CD4-positive, alpha-beta T cell (primary cell): Measurements from ENCODE around the gene SRSF6. TPM values are rescaled to one million over a fixed set of nuclear protein-coding genes. Genes with fewer than 3 reads are reported as not detected.

Source experiments
- ATAC-seq: fragments of 200-7000 bp; cut with Tn5 transposase; one replicate; pipeline ENCODE4 v1.10.0; 2022; ENCODE audit warnings: mild to moderate bottlenecking; ENCODE audit not compliant: poor library complexity
- CTCF ChIA-PET: fragments of 350-600 bp; sonication (Branson Sonifier 250); formaldehyde crosslinking; loops from one replicate; lab custom pipeline; 2021; ENCODE audit warnings: antibody characterized with exemption, inconsistent platforms; lab: Charles Lee
- POLR2A ChIA-PET: fragments of 350-600 bp; sonication (Branson Sonifier 250); formaldehyde crosslinking; loops from one replicate; lab custom pipeline; 2021; ENCODE audit warnings: antibody characterized with exemption, inconsistent platforms; lab: Charles Lee
- DNase-seq, 14 experiments: peaks; one replicate each; pipeline ENCODE4 v3.0.0-alpha.2; 2013 to 2020; ENCODE audit warnings: mixed read lengths in 2 of 14
- H3K27ac ChIP-seq, 2 donors: one replicate each; pipeline versions ENCODE4 v1.5.1 to v1.7.0; 2013; ENCODE audit warnings: low read length in 2 of 2, low read depth in 1 of 2, mild to moderate bottlenecking in 1 of 2
- H3K27me3 ChIP-seq, 2 experiments: 1 replicate in 1 of 2; 2 replicates in 1 of 2; pipeline versions ENCODE4 v1.6.1 to v1.7.0; 2013; ENCODE audit warnings: low read length in 2 of 2, control low read depth in 1 of 2, mild to moderate bottlenecking in 1 of 2, moderate library complexity in 1 of 2; ENCODE audit not compliant: insufficient read depth in 2 of 2, control insufficient read depth in 1 of 2
- H3K36me3 ChIP-seq: one replicate; pipeline ENCODE4 v1.6.1; 2013; ENCODE audit warnings: low read length, control low read depth; ENCODE audit not compliant: insufficient read depth
- H3K4me1 ChIP-seq: one replicate; pipeline ENCODE4 v1.6.1; 2013; ENCODE audit warnings: low read length, control low read depth; ENCODE audit not compliant: insufficient read depth
- H3K4me3 ChIP-seq: one replicate; pipeline ENCODE4 v1.5.1; 2013; ENCODE audit warnings: mild to moderate bottlenecking, low read length, moderate library complexity
- H3K9me3 ChIP-seq, 2 experiments: 1 replicate in 1 of 2; 2 replicates in 1 of 2; pipeline versions ENCODE4 v1.6.1 to v1.7.0; 2013; ENCODE audit warnings: low read length in 2 of 2, mild to moderate bottlenecking in 2 of 2, control low read depth in 1 of 2, moderate library complexity in 1 of 2; ENCODE audit not compliant: control insufficient read depth in 1 of 2, insufficient read depth in 1 of 2
- H3K27ac Mint-ChIP-seq: one replicate; pipeline ENCODE4 v1.8.0; 2020; ENCODE audit warnings: mixed read lengths
- H3K27me3 Mint-ChIP-seq: one replicate; pipeline ENCODE4 v1.8.0; 2021; ENCODE audit warnings: mixed read lengths
- H3K36me3 Mint-ChIP-seq: one replicate; pipeline ENCODE4 v1.8.0; 2021; ENCODE audit warnings: low read depth, mixed read lengths
- H3K4me1 Mint-ChIP-seq: one replicate; pipeline ENCODE4 v1.8.0; 2021; ENCODE audit warnings: low read depth, mixed read lengths
- H3K4me3 Mint-ChIP-seq: one replicate; pipeline ENCODE4 v1.8.0; 2020; ENCODE audit warnings: mild to moderate bottlenecking, mixed read lengths
- H3K9me3 Mint-ChIP-seq: one replicate; pipeline ENCODE4 v1.8.0; 2020; ENCODE audit warnings: mixed read lengths
- intact Hi-C, 2 experiments: fragments of 100-400 bp; cut with DNase I in 1 of 2; cut with micrococcal nuclease in 1 of 2; formaldehyde crosslinking; loops; one replicate each; pipeline versions ENCODE4 v1.15.1 to v1.9.0; 2023 to 2025; cut with DNase I, micrococcal nuclease
- total RNA-seq, 174 experiments: library from RNA in 2 of 174; stranded (reverse) in 2 of 174; gene quantifications; one replicate each; pipeline ENCODE4 v1.2.3 and lab custom pipeline; 2021 to 2026
- TF ChIP-seq, protein P1 (sequence below): fragments of 200-600 bp; IDR thresholded peaks from one replicate; pipeline ENCODE4 v1.8.0; 2022; ENCODE audit warnings: antibody characterized with exemption, mild to moderate bottlenecking

Gene SRSF6
- total RNA-seq, 2 experiments from 2014 or later, result 312 to 313 TPM

DNA sequence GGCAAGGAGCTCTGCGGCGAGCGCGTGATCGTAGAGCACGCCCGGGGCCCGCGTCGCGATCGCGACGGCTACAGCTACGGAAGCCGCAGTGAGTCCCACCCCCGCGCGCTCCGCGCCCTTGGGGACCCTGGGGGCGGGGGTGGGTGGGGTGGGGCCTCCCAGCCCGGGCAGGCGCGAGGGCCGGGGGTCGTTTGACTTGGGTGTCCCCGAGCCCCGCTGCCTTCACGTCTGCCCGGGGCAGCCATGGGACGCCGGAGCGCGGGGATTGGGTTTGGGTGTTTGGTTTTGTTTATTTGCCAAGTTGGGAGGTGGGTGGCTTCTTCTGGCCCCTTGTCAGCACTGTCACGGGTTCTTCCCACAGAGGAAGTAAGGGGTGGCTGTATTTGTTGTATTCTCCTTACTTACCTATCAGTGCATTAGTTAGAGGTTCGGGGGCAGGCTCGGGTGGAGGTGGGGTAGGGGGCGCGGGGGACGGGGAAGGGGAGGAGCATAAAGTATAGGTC is 777 bp downstream of the SRSF6 start:
- Histone ChIP-seq H3K27ac (peak overlapping the region; percentile 19 to 99), H3K9me3 (no peaks in the 10 kb centered on the region), H3K4me1 (peaks cover 18% of the 10 kb centered on the region), H3K27me3 (peaks cover 0 to 5% of the 10 kb centered on the region in 2 experiments), H3K36me3 (peaks cover 46% of the 10 kb centered on the region), H3K4me3 (peak overlapping the region; percentile 86)
- Mint-ChIP-seq H3K36me3 (peaks cover 58% of the 10 kb centered on the region), H3K4me3 (peak overlapping the region; percentile 94), H3K27me3 (peaks cover 8% of the 10 kb centered on the region), H3K4me1 (peaks cover 45% of the 10 kb centered on the region), H3K27ac (peak overlapping the region; percentile 95), H3K9me3 (no peaks in the 10 kb centered on the region)
- POLR2A ChIA-PET, result interaction anchor here (0.5 to 2.9 kb wide), 10 partner anchors 8 to 1766 kb away, joined by 3 to 26 read pairs (median 5); partner anchors contain the start of genes IFT52 and OSER1
- ATAC-seq (peak; percentile 3), DNase-seq (peak in 1 of 14 experiments; percentile 39)
- TF ChIP-seq, protein P1, sequence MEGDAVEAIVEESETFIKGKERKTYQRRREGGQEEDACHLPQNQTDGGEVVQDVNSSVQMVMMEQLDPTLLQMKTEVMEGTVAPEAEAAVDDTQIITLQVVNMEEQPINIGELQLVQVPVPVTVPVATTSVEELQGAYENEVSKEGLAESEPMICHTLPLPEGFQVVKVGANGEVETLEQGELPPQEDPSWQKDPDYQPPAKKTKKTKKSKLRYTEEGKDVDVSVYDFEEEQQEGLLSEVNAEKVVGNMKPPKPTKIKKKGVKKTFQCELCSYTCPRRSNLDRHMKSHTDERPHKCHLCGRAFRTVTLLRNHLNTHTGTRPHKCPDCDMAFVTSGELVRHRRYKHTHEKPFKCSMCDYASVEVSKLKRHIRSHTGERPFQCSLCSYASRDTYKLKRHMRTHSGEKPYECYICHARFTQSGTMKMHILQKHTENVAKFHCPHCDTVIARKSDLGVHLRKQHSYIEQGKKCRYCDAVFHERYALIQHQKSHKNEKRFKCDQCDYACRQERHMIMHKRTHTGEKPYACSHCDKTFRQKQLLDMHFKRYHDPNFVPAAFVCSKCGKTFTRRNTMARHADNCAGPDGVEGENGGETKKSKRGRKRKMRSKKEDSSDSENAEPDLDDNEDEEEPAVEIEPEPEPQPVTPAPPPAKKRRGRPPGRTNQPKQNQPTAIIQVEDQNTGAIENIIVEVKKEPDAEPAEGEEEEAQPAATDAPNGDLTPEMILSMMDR, result no peak
- CTCF ChIA-PET, result interaction anchor here (1.1 kb wide), 1 partner anchor 1915 kb away, joined by 3 read pairs; no protein-coding TSS in a partner anchor
- intact Hi-C loops, result loop anchor here (1.0 to 10.0 kb wide), 6 partner anchors 54 to 1844 kb away; partner anchors contain the start of genes IFT52 (in 2 of the 2), CHD6 (in 1 of the 2), FITM2 (in 1 of the 2) and YWHAB (in 1 of the 2)

GRCh38 chr20:43459022-43459942 is 1.6 kb downstream of the SRSF6 start:
- CTCF ChIA-PET, result no interaction called here
- DNase-seq (peak in 3 of 14 experiments; percentile 13 to 50 (median 31)), ATAC-seq (no peak)
- intact Hi-C loops, result loop anchor here (2.0 to 10.0 kb wide), 5 partner anchors 53 to 1844 kb away; partner anchors contain the start of genes CHD6 (in 1 of the 2), FITM2 (in 1 of the 2), IFT52 (in 1 of the 2) and YWHAB (in 1 of the 2)
- TF ChIP-seq, protein P1, result no peak
- Mint-ChIP-seq H3K9me3 (no peaks in the 10 kb centered on the region), H3K27ac (peak overlapping the region; percentile 95), H3K27me3 (peaks cover 1% of the 10 kb centered on the region), H3K4me1 (peaks cover 53% of the 10 kb centered on the region), H3K36me3 (peaks cover 66% of the 10 kb centered on the region), H3K4me3 (peak overlapping the region; percentile 88)
- H3K27ac ChIP-seq, result peak overlapping the region in 1 of 2 donors; percentile 38
- peak overlapping the region; percentile 86 for H3K4me3 ChIP-seq
- H3K9me3 ChIP-seq, result no peaks in the 10 kb centered on the region
- POLR2A ChIA-PET, result interaction anchor here (0.5 to 1.5 kb wide), 4 partner anchors 9 to 751 kb away, joined by 3 to 7 read pairs (median 4); partner anchors contain the start of genes IFT52 and OSER1
- H3K36me3 ChIP-seq, result peaks cover 54% of the 10 kb centered on the region
- no peaks in the 10 kb centered on the region for H3K27me3 ChIP-seq
- peaks cover 18% of the 10 kb centered on the region for H3K4me1 ChIP-seq

GRCh38 chr20:43460172-43460829 is 2.6 kb downstream of the SRSF6 start:
- CTCF ChIA-PET, result no interaction called here
- POLR2A ChIA-PET, result no interaction called here
- H3K36me3 ChIP-seq, result peaks cover 63% of the 10 kb centered on the region
- DNase-seq (no peak), ATAC-seq (no peak)
- no peaks in the 10 kb centered on the region for H3K27me3 ChIP-seq
- Mint-ChIP-seq H3K27me3 (no peaks in the 10 kb centered on the region), H3K36me3 (peaks cover 76% of the 10 kb centered on the region), H3K4me1 (peaks cover 54% of the 10 kb centered on the region), H3K27ac (peak overlapping the region; percentile 95), H3K4me3 (peak overlapping the region; percentile 78), H3K9me3 (no peaks in the 10 kb centered on the region)
- intact Hi-C loops, result no loop called here
- H3K4me3 ChIP-seq, result no peak overlapping the region
- no peaks in the 10 kb centered on the region for H3K9me3 ChIP-seq
- TF ChIP-seq, protein P1, result no peak
- peaks cover 18% of the 10 kb centered on the region for H3K4me1 ChIP-seq
- no peak overlapping the region for H3K27ac ChIP-seq
